Activated T-helper 1 cell treated with Interleukin-2 at 50 U/mL for 16 hours (primary cell): ENCODE data around the gene CNOT9.

Experiments
- DNase-seq: peaks from one replicate; pipeline ENCODE4 v3.0.0-alpha.2; 2020; ENCODE audit warnings: low read depth

Gene CNOT9

GRCh38 chr2:218644721-218645120 is 76.1 kb downstream of the CNOT9 start:
- no peak for DNase-seq

- no peak for DNase-seq
Observed at GRCh38 chr2:218645126-218645525, 76.5 kb downstream of the CNOT9 start.
